Lower leg skin (tissue), 4 donors: Measurements from ENCODE around the gene ZNF699. TPM values are rescaled to one million over a fixed set of nuclear protein-coding genes. Genes with fewer than 3 reads are reported as not detected.
"Not testable (repeated sequence)": the region's sequence is repeated elsewhere in the genome, so short reads cannot be mapped to it uniquely, and the experiment has no call there.

Experiments
- DNase-seq, 2 donors: peaks; one replicate each; pipeline ENCODE4 v3.0.0-alpha.2; 2019; ENCODE audit warnings: low spot score in 2 of 2
- H3K4me3 ChIP-seq: fragments of 200-600 bp; sonication (generic); 2 replicates; pipeline ENCODE4 v1.5.1; 2017; ENCODE audit warnings: mild to moderate bottlenecking, low read depth; ENCODE audit not compliant: poor library complexity, severe bottlenecking
- CTCF ChIP-seq, 3 donors: fragments of 450-650 bp; IDR thresholded peaks; one replicate each; pipeline ENCODE4 v1.5.1; 2016; ENCODE audit warnings: antibody characterized with exemption in 3 of 3, mild to moderate bottlenecking in 3 of 3, moderate library complexity in 2 of 3
- POLR2A ChIP-seq, 2 donors: fragments of 450-650 bp; IDR thresholded peaks; one replicate each; pipeline ENCODE4 v1.6.1; 2016 to 2017; ENCODE audit warnings: antibody characterized with exemption in 2 of 2, mild to moderate bottlenecking in 1 of 2, moderate library complexity in 1 of 2
- WGBS, 2 donors: methylation state at CpG; one replicate each; pipeline ENCODE4 v1.1.5; 2018; 5-methylcytosine and 5-hydroxymethylcytosine counted together
- intact Hi-C: fragments of 100-400 bp; cut with DNase I; formaldehyde crosslinking; loops from one replicate; pipeline ENCODE4 v1.15.0; 2023; ENCODE audit warnings: low total_unique reads
- total RNA-seq, 4 donors: library from RNA; depleted of rRNA; stranded (reverse); fragments of >200 nt; gene quantifications; one replicate each; pipeline ENCODE4 v1.1.0, GENCODE V29; 2016

Gene ZNF699
- total RNA-seq, 4 donors from 2014 or later = 12.9 to 19.2 (median 16.1) TPM

GRCh38 chr19:9323557-9323918, 13.9 kb upstream of the ZNF699 start:
- intact Hi-C loops = no loop called here
- DNase-seq = peak; percentile 44 to 83
- TF ChIP-seq POLR2A (IDR thresholded peaks at IDR 0.05) (no peak), CTCF (IDR thresholded peaks at IDR 0.05) (no peak)
- H3K4me3 ChIP-seq = peak overlapping the region; percentile 92
- WGBS, 2 donors = 3 to 5% methylated on average over 9 of the region's 9 CpGs

- WGBS, 2 donors = 94 to 98% methylated on average over 10 of the region's 10 CpGs
- H3K4me3 ChIP-seq, DNase-seq, intact Hi-C loops: not testable (repeated sequence)
These were observed 12.6 kb upstream of the ZNF699 start for GRCh38 chr19:9322201-9322600.

GRCh38 chr19:9321756-9322155, 12.1 kb upstream of the ZNF699 start:
- 100% methylated on average over 3 of the region's 14 CpGs; no CpG with 5 or more reads in 1 of the 2 donors for WGBS, 2 donors
- H3K4me3 ChIP-seq, intact Hi-C loops, DNase-seq: not testable (repeated sequence)

- TF ChIP-seq POLR2A (IDR thresholded peaks at IDR 0.05) (no peak), CTCF (IDR thresholded peaks at IDR 0.05) (no peak)
- no peak for DNase-seq
- WGBS, 2 donors = 97 to 98% methylated on average over 21 to 23 of the region's 23 CpGs
- intact Hi-C loops = no loop called here
- no peak overlapping the region for H3K4me3 ChIP-seq
These were observed 11.7 kb upstream of the ZNF699 start for GRCh38 chr19:9321338-9321737.

- H3K4me3 ChIP-seq = no peak overlapping the region
- TF ChIP-seq POLR2A (IDR thresholded peaks at IDR 0.05) (no peak), CTCF (IDR thresholded peaks at IDR 0.05) (no peak)
- 69 to 79% methylated on average over 4 of the region's 4 CpGs for WGBS, 2 donors
- no peak for DNase-seq
- intact Hi-C loops = no loop called here
These were observed 4.1 kb upstream of the ZNF699 start for GRCh38 chr19:9313756-9314155.

- intact Hi-C loops = no loop called here
- WGBS, 2 donors = 8 to 11% methylated on average over 13 of the region's 13 CpGs
- TF ChIP-seq POLR2A (IDR thresholded peaks at IDR 0.05) = no peak
- TF ChIP-seq CTCF (IDR thresholded peaks at IDR 0.05) = no peak
- peak overlapping the region; percentile 73 for H3K4me3 ChIP-seq
- peak; percentile 85 to 98 for DNase-seq
These were observed 372 bp upstream of the ZNF699 start for GRCh38 chr19:9309974-9310446.

GRCh38 chr19:9308091-9308770, 1.4 kb downstream of the ZNF699 start:
- DNase-seq = no peak
- WGBS, 2 donors = 51 to 55% methylated on average over 10 of the region's 10 CpGs
- H3K4me3 ChIP-seq = no peak overlapping the region
- no peak for TF ChIP-seq POLR2A (IDR thresholded peaks at IDR 0.05)
- TF ChIP-seq CTCF (IDR thresholded peaks at IDR 0.05) = no peak
- intact Hi-C loops = no loop called here
